Ascending aorta (tissue), 2 donors: Measurements from ENCODE around the gene CLEC16A. TPM values are rescaled to one million over a fixed set of nuclear protein-coding genes. Genes with fewer than 3 reads are reported as not detected.

ENCODE experiments used
- DNase-seq, 2 donors: peaks; one replicate each; pipeline ENCODE4 v3.0.0-alpha.2; 2019; ENCODE audit warnings: low spot score in 2 of 2
- H3K27ac ChIP-seq, 2 donors: fragments of 200-600 bp; sonication (generic); one replicate each; pipeline ENCODE4 v1.5.1; 2016 to 2017; ENCODE audit warnings: mild to moderate bottlenecking in 1 of 2
- H3K27me3 ChIP-seq: fragments of 200-600 bp; sonication (generic); one replicate; pipeline ENCODE4 v1.5.1; 2017
- H3K36me3 ChIP-seq, 2 donors: fragments of 200-600 bp; sonication (generic); one replicate each; pipeline ENCODE4 v1.5.1; 2016
- H3K4me1 ChIP-seq, 2 donors: fragments of 200-600 bp; sonication (generic); one replicate each; pipeline ENCODE4 v1.5.1; 2016 to 2017; ENCODE audit warnings: mild to moderate bottlenecking in 1 of 2
- H3K4me3 ChIP-seq, 2 donors: fragments of 200-600 bp; sonication (generic); one replicate each; pipeline ENCODE4 v1.5.1; 2016 to 2017; ENCODE audit warnings: mild to moderate bottlenecking in 1 of 2
- H3K9me3 ChIP-seq, 2 donors: fragments of 200-600 bp; sonication (generic); one replicate each; pipeline ENCODE4 v1.5.1; 2016
- CTCF ChIP-seq, 3 experiments: fragments of 200-600 bp in 2 of 3; fragments of 450-650 bp in 1 of 3; sonication (generic) in 2 of 3; IDR thresholded peaks; one replicate each; pipeline ENCODE4 v1.5.1; 2016 to 2019; ENCODE audit warnings: antibody characterized with exemption in 3 of 3, mild to moderate bottlenecking in 1 of 3, moderate library complexity in 1 of 3
- intact Hi-C: fragments of 100-400 bp; cut with DNase I; formaldehyde crosslinking; loops from one replicate; pipeline ENCODE4 v1.15.1; 2023
- total RNA-seq: library from RNA; depleted of rRNA; stranded (reverse); fragments of >200 nt; gene quantifications from one replicate; pipeline ENCODE4 v1.1.0, GENCODE V29; 2016

Gene CLEC16A
- total RNA-seq, 1 donor from 2014 or later, result 16.2 TPM

GRCh38 chr16:11045441-11045840 is 101.1 kb downstream of the CLEC16A start:
- no peak overlapping the region for H3K27ac ChIP-seq
- H3K9me3 ChIP-seq, result no peaks in the 10 kb centered on the region
- H3K4me1 ChIP-seq, result no peaks in the 10 kb centered on the region
- H3K27me3 ChIP-seq, result no peaks in the 10 kb centered on the region
- H3K36me3 ChIP-seq, result peaks cover 36 to 37% of the 10 kb centered on the region in 2 donors
- intact Hi-C loops, result no loop called here
- no peak for DNase-seq
- no peak overlapping the region for H3K4me3 ChIP-seq
- no peak for TF ChIP-seq CTCF (IDR thresholded peaks at IDR 0.05)

GRCh38 chr16:11045846-11046245 is 101.5 kb downstream of the CLEC16A start:
- DNase-seq, result no peak
- intact Hi-C loops, result no loop called here
- Histone ChIP-seq H3K27ac (no peak overlapping the region), H3K27me3 (no peaks in the 10 kb centered on the region), H3K9me3 (no peaks in the 10 kb centered on the region), H3K36me3 (peaks cover 33 to 36% of the 10 kb centered on the region in 2 donors), H3K4me1 (no peaks in the 10 kb centered on the region), H3K4me3 (no peak overlapping the region)
- TF ChIP-seq CTCF (IDR thresholded peaks at IDR 0.05), result no peak

- Histone ChIP-seq H3K9me3 (no peaks in the 10 kb centered on the region), H3K27ac (no peak overlapping the region), H3K4me3 (no peak overlapping the region), H3K27me3 (no peaks in the 10 kb centered on the region), H3K36me3 (peaks cover 31 to 33% of the 10 kb centered on the region in 2 donors), H3K4me1 (no peaks in the 10 kb centered on the region)
- no peak for TF ChIP-seq CTCF (IDR thresholded peaks at IDR 0.05)
- intact Hi-C loops, result no loop called here
- DNase-seq, result no peak
Observed at GRCh38 chr16:11046382-11046931, 102.1 kb downstream of the CLEC16A start.

- no peak for TF ChIP-seq CTCF (IDR thresholded peaks at IDR 0.05)
- no peaks in the 10 kb centered on the region for H3K27me3 ChIP-seq
- H3K4me3 ChIP-seq, result no peak overlapping the region
- no peaks in the 10 kb centered on the region for H3K9me3 ChIP-seq
- intact Hi-C loops, result no loop called here
- no peak overlapping the region for H3K27ac ChIP-seq
- peaks cover 25 to 33% of the 10 kb centered on the region in 2 donors for H3K36me3 ChIP-seq
- no peak for DNase-seq
- no peaks in the 10 kb centered on the region for H3K4me1 ChIP-seq
Observed at GRCh38 chr16:11047057-11047456, 102.7 kb downstream of the CLEC16A start.

GRCh38 chr16:11047939-11048800 is 103.8 kb downstream of the CLEC16A start:
- H3K4me3 ChIP-seq, result no peak overlapping the region
- H3K36me3 ChIP-seq, result peaks cover 18 to 25% of the 10 kb centered on the region in 2 donors
- H3K27ac ChIP-seq, result no peak overlapping the region
- H3K27me3 ChIP-seq, result no peaks in the 10 kb centered on the region
- peak in 1 of 2 donors; percentile 8 for DNase-seq
- H3K4me1 ChIP-seq, result no peaks in the 10 kb centered on the region
- intact Hi-C loops, result no loop called here
- no peaks in the 10 kb centered on the region for H3K9me3 ChIP-seq
- TF ChIP-seq CTCF (IDR thresholded peaks at IDR 0.05), result no peak
